Gastroesophageal sphincter (tissue), 3 donors: ENCODE results near the gene ACAA1.

Experiments used
- CTCF ChIP-seq, 4 experiments: fragments of 200-600 bp in 2 of 4; fragments of 450-650 bp in 2 of 4; sonication (generic) in 1 of 4; IDR thresholded peaks; one replicate each; pipeline ENCODE4 v1.5.1; 2017 to 2019; ENCODE audit warnings: antibody characterized with exemption in 4 of 4, mild to moderate bottlenecking in 2 of 4, moderate library complexity in 2 of 4
- EP300 ChIP-seq: sonication (generic); formaldehyde crosslinking; IDR thresholded peaks from one replicate; pipeline ENCODE4 v1.6.1; 2017; ENCODE audit warnings: antibody characterized with exemption, mild to moderate bottlenecking
- POLR2A ChIP-seq, 2 donors: fragments of 450-650 bp; IDR thresholded peaks; one replicate each; pipeline ENCODE4 v1.6.1; 2017; ENCODE audit warnings: antibody characterized with exemption in 2 of 2, mild to moderate bottlenecking in 2 of 2, moderate library complexity in 1 of 2
- POLR2AphosphoS5 ChIP-seq: sonication (generic); formaldehyde crosslinking; IDR thresholded peaks from one replicate; pipeline ENCODE4 v1.6.1; 2017; ENCODE audit warnings: antibody characterized with exemption

DNA sequence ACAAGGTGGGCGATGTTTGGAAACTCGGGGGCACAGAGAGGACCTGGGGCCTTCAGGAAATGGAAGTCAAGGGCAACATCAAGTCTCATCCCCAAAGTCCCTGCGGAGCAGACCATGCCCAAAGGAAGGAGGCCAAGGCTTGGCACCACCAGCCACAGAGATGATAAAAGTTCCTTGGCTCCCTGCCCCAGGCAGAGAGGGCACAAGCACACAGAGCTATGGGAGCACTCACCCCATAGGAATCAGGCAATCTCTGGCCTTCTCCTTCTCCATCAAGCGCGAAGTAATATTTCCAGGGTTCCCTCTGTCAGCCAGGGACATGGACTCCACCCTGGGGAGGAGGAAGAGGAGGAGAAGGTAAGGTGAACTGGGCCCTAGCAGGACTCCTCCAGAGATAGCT is 7.9 kb downstream of the ACAA1 start:
- TF ChIP-seq EP300: no peak
- no peak for TF ChIP-seq CTCF (IDR thresholded peaks at IDR 0.05)
- TF ChIP-seq POLR2A (IDR thresholded peaks at IDR 0.05): no peak
- TF ChIP-seq POLR2AphosphoS5: no peak
